Central memory CD4-positive, alpha-beta T cell (primary cell): Measurements from ENCODE around the gene LOXL3.
"Not testable (repeated sequence)": the region's sequence is repeated elsewhere in the genome, so short reads cannot be mapped to it uniquely, and the experiment has no call there.

Source experiments
- DNase-seq: peaks from one replicate; pipeline ENCODE4 v3.0.0; 2022

Gene LOXL3

GRCh38 chr2:74483675-74484164 is 70.0 kb downstream of the LOXL3 start:
- not testable (repeated sequence) for DNase-seq

- peak; percentile 94 for DNase-seq
Observed at GRCh38 chr2:74482801-74483674, 70.7 kb downstream of the LOXL3 start, which contains the start of the genes CCDC142 and TTC31. Gene CCDC142 (minus strand): TSS chr2:74482998. CDS start chr2:74482837, 161 bp downstream. Gene TTC31 (plus strand): TSS chr2:74483081. CDS start chr2:74483096, 15 bp downstream.
